Measurements from ENCODE around the gene GALNT16.

GRCh38 chr14:69317780-69318179 lies 57.8 kb downstream of the GALNT16 start:
- no peak for TF ChIP-seq CTCF (IDR thresholded peaks at IDR 0.05; ENCODE audit: low read depth, low read length, poor library complexity, severe bottlenecking)
- TF ChIP-seq EZH2phosphoT487 (IDR thresholded peaks at IDR 0.05; ENCODE audit: borderline replicate concordance, low read length) = no peak

All from DOHH2 (cell line).